SHP77 treated with DMSO at 0.1 percent for 48 hours (cell line): Measurements from ENCODE around the gene C1orf167.
A peak's percentile ranks its signal among the peaks of the same experiment; 100 is the strongest.

Experiments
- DNase-seq: peaks from one replicate; lab custom pipeline; 2025; lab: John Stamatoyannopoulos, UW

The C1orf167 gene

GRCh38 chr1:11761988-11762406, at the start of gene C1orf167:
TSS of gene C1orf167 (plus strand) at chr1:11762193. CDS start at chr1:11764401, 2,208 bp downstream.
- DNase-seq = no peak

- no peak for DNase-seq
Measured at GRCh38 chr1:11712285-11712684, 49.7 kb upstream of the C1orf167 start.

DNA sequence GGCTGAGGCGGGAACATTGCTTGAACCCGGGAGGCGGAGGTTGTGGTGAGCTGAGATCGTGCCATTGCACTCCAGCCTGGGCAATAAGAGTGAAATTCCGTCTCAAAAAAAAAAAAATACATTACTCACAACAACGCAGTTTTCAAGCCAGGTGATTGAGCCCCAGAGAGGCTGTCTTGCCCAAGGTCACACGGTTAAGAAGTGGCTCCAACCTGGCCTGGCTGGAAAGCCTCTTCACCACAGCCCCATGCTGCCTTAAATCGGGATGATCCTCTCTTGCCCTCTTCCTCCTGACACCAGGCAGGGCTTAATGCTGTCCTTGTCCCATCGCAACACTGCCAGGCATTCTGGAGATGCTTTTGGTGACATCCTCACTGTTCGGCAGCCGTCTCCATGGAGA, 48.9 kb upstream of the C1orf167 start:
- no peak for DNase-seq

DNA sequence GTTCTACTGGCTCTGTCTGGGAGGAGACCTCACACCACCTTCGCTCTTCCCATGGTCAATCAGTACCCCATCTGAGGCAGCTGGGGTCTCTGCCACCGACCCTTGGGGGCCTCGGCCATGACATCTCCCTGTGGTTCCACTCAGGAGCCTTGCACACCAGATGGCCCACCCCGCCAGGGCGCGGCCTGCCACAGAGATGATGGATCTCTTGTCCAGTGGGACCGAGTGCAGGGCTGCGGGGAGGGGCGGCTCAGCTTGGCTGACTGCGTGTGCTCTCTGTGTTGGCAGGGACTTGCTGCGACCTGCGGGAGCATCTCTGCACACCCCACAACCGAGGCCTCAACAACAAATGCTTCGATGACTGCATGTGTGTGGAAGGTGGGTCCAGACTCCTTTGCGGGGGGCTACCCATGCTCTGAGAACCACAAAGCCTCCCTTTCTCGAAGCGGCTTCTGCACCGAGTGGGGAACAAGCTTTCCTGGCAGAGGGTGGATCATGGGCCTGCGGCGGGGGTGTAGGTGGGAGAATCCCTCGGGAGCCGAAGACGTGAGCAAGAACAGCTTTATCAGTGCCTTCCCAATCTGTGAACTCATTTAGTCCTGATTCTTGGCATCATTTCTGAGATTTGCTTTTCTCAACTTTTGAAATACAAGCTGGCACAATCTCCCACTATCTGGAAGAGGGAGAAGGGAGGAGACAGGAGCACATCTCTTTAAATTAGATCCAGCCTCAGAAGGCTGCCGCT, 47.0 kb upstream of the C1orf167 start:
- no peak for DNase-seq

GRCh38 chr1:11719313-11720032, 42.5 kb upstream of the C1orf167 start:
- peak; percentile 27 for DNase-seq

DNA sequence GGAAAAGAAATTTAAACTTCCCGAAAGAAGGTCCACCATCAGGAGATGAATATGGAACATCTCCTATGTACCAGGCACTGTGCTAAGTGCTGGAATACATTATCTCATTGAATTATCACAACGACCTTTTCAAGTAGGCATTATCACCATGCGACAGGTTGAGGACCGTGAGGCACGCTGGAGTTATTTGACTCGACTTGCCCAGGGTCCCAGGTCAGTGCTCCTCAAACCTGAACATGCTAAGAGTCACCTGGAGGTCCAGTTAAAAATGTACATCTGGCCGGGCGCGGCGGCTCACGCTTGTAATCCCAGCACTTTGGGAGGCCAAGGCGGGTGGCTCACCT, 42.0 kb upstream of the C1orf167 start:
- DNase-seq = no peak

DNA sequence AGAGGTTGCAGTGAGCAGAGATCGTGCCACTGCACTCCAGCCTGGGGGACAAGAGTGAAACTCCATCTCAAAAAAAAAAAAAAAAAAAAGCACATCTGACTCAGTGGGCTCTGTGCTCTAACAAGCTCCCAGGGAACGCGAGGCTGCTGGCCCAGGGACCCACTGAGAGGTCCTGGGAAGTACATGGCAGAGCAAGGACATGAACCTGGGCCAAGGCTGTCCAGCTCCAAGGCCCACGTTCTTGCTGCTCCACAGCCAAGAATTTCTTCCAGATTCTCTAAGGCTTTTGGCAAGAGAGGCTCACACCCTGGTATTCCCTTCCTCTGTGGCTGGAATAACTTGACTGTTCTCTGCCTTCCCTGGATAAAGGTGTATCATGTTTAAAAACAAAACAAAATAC, 41.5 kb upstream of the C1orf167 start:
- no peak for DNase-seq

- DNase-seq = no peak
Measured at GRCh38 chr1:11721311-11721710, 40.7 kb upstream of the C1orf167 start.

GRCh38 chr1:11722538-11722937, 39.5 kb upstream of the C1orf167 start:
- no peak for DNase-seq

- no peak for DNase-seq
Measured at GRCh38 chr1:11725616-11726015, 36.4 kb upstream of the C1orf167 start.

GRCh38 chr1:11727119-11727518, 34.9 kb upstream of the C1orf167 start:
- DNase-seq = no peak

DNA sequence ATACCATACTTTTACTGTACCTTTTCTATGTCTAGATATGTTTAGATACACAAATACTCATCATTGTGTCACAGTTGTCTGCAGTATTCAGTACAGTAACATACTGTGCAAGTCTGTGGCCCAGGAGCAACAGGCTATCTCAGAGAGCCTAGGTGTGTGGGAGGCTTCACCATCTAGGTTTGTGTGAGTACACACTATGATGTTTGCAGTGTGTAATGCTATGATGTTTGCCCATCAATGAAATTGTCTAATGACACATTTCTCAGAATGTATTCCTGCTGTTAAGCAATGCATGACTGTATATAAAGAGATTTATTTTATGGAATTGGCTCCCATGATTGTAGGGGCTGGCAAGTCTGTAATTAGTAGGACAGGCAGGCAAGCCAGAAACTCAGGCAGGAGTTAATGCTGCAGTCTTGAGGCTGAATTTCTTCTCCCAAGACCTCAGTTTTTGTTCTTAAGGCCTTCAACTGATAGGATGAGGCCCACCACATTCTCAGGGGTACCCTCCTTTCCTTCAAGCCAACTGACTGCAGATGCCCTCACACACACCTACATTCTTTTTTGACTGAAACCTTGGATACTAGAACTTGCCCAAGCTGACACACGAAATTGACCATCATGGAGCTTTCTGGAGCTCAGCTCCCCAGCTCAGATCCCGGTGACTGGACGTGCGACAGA, 33.7 kb upstream of the C1orf167 start:
- DNase-seq = no peak

- no peak for DNase-seq
Measured at GRCh38 chr1:11729155-11729497, 32.9 kb upstream of the C1orf167 start.

DNA sequence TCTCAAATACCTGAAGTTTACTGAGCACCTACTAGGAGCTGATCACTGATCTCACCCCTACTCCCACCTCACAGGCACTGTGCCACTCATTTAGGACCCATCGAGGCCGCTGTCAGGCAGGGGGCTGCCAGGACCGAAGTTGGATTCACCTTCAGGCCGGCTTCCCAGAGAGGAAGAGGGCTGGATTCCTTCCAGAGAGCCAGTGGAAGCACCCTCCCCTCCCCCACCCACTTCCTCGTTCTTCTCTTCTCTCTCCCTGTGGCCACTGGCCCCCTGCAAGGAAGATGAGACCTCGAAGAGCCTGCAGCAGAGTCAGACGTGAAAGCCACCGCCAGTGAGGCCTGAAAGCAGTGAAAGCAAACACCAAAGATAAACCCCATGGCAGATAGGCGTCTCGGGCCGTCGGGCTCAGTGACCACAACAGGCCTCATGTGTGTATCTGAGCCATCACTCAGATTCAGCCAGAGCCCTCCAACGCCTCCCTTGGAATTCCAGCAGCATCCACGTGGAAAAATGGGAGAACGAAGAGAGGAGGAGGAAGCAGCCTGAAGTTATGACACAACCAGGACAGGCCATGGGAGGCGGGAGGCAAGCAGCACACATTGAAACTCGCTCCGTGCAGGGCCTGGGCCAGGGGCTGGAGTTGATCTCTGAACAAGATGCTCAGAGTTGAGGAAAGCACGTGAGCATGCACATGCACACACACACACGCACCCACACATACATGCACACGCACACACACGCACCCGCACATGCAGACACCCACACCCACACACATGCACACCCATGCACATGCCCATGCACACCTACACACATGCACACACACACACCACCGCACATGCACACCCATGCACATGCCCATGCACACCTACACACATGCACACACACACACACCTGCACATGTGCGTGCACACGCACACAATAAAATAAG, 32.2 kb upstream of the C1orf167 start:
- DNase-seq = no peak

DNA sequence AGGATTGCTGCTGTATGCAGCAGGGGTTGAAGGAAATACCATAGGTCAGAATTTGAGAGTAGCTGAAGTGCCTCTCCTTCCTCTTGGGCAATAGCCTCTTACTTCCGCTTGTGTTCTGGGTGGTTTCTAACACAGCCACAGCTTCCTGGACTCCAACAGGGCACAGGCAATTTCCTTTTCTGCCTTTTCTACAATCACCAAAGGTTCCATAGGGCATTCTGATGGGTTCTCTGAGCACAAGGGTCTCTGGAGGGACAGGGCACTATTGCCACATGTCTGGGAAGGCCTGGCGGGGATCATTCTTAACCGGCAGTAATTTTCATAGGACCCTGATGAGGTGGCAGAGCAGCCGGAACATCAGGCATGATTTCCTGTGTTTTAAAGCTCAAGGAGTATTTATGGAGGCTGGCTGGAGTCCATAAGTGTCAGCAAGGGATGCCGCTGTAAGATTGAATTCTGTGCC, 31.5 kb upstream of the C1orf167 start:
- DNase-seq = no peak

DNA sequence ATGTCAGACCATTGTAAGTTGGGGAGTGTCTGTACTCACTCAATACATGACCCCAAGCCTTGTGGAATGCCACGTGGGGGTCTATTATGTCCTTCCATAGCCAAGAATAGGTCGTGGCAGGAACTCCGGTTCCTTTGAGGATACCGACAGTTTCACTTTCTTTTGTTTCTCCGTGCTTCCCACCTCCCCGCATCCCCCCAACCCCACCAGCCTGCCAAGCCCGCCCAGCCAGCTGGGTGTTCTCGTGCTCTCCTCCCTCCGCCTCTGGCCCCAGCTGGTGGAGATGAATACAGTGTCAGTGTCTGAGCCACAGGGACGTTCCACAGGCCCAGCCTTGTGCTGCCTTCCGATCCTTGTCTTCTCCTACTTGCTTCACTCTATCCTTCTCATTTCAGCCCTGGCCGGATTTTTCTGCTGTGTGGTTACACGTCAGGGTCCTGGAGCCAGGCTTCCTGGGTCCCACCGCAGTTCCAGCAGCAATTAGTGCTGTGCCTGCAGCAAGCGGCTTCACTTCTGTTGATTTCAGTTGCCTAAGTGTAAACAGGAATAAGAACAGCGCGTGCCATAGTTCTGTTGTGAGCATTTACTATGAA, 30.2 kb upstream of the C1orf167 start:
- DNase-seq = no peak

GRCh38 chr1:11733306-11733705, 28.7 kb upstream of the C1orf167 start:
- no peak for DNase-seq

- no peak for DNase-seq
Measured at GRCh38 chr1:11735531-11735853, 26.5 kb upstream of the C1orf167 start.

DNA sequence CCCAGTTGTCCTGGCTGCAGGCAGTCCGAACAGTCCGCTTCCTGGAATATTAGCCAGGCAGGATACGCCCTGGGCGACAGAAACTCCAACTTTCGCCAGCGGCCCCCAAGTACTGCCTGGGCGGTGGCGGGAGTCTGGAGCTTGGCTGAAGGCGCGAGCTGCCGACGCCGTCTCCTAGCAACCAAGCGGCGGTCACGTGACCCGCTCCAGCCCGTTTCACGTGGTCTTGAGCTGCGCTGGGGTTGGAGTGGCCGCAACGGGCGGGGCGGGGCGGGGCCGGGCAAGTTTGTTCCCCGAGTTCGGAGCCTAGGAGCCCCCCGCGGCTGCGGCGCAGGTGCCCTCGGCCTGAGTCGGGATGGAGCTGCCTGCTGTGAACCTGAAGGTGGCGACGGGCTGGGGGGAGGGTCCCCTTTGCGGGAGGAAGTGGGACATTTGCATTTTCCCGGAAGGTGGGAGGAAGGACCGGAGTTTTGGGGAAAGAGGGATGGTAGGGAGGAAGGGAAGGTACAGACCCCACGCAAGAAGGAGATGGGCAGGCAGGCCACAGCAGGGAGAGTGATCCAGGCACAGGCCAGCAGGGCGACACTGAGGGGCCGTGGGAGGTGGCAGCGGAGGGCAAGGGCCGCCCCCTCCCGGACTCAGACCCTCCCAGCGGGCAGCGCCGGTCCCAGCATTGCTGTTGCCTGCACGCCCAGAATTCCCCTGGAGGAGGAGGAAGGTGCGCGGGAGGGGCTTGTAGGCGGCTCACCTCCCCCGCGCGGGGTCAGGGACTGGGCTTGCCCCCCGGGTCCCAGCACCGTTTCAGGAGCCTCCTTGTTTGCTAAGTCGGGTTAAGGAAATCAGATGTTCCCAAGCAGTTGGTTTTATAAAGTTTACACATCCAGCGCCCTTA, 25.9 kb upstream of the C1orf167 start, which contains the start of gene AGTRAP:
AGTRAP (plus strand) TSS at position 283 of the 892 bp plus-strand sequence; CDS start at position 356, 73 bp downstream.
- DNase-seq = peak; percentile 48
